Cardiac muscle cell (in vitro differentiated cells and primary cell): Measurements from ENCODE around the gene FABP7. TPM values are rescaled to one million over a fixed set of nuclear protein-coding genes. Genes with fewer than 3 reads are reported as not detected.

Source experiments
- DNase-seq, 2 donors: peaks; one replicate each; pipeline versions ENCODE4 v3.0.0 to v3.0.0-alpha.2; 2010 to 2017; ENCODE audit warnings: low read depth in 1 of 2, low spot score in 1 of 2
- H3K27ac ChIP-seq: fragments of 200-600 bp; sonication (generic); 2 replicates; pipeline ENCODE4 v1.5.1; 2016
- H3K27me3 ChIP-seq: fragments of 200-600 bp; sonication (generic); 2 replicates; pipeline ENCODE4 v1.6.0; 2016; ENCODE audit warnings: control low read depth
- H3K36me3 ChIP-seq: fragments of 200-600 bp; sonication (generic); 2 replicates; pipeline ENCODE4 v1.5.1; 2016; ENCODE audit warnings: control low read depth
- H3K4me1 ChIP-seq: fragments of 200-600 bp; sonication (generic); 2 replicates; pipeline ENCODE4 v1.8.1; 2017; ENCODE audit warnings: low read depth, mild to moderate bottlenecking, mixed run types
- H3K4me3 ChIP-seq: fragments of 200-600 bp; sonication (generic); 2 replicates; pipeline ENCODE4 v1.5.1; 2016; ENCODE audit warnings: mild to moderate bottlenecking
- H3K9me3 ChIP-seq: fragments of 200-600 bp; sonication (generic); 2 replicates; pipeline ENCODE4 v1.5.1; 2017; ENCODE audit warnings: low read depth, mild to moderate bottlenecking, control low read depth
- CTCF ChIP-seq: IDR thresholded peaks from 2 replicates; pipeline ENCODE4 v1.5.1; 2012; ENCODE audit warnings: low read depth, mild to moderate bottlenecking, low read length
- polyA plus RNA-seq: library from polyadenylated mRNA; unstranded; fragments of >200 nt; fragmentation: Nextera tagmentation; extraction: Ambion mirVana; gene quantifications from 2 replicates; pipeline ENCODE4 v1.2.1, GENCODE V29; 2016
- total RNA-seq: library from RNA; depleted of rRNA; stranded (reverse); fragments of >200 nt; gene quantifications from 2 replicates; pipeline ENCODE4 v1.2.3, GENCODE V29; 2016

The FABP7 gene
- total and polyA plus RNA-seq, 2 experiments from 2014 or later: 2.2 to 6.4 TPM

GRCh38 chr6:122809691-122810090, 30.2 kb downstream of the FABP7 start:
- Histone ChIP-seq H3K36me3 (peaks cover 3% of the 10 kb centered on the region), H3K27me3 (no peaks in the 10 kb centered on the region), H3K27ac (no peak overlapping the region), H3K9me3 (no peaks in the 10 kb centered on the region), H3K4me1 (no peaks in the 10 kb centered on the region), H3K4me3 (no peak overlapping the region)
- no peak for DNase-seq
- no peak for TF ChIP-seq CTCF

GRCh38 chr6:122810189-122810588, 30.7 kb downstream of the FABP7 start:
- Histone ChIP-seq H3K4me3 (no peak overlapping the region), H3K36me3 (peaks cover 3% of the 10 kb centered on the region), H3K27ac (no peak overlapping the region), H3K27me3 (no peaks in the 10 kb centered on the region), H3K9me3 (no peaks in the 10 kb centered on the region), H3K4me1 (no peaks in the 10 kb centered on the region)
- no peak for TF ChIP-seq CTCF
- no peak for DNase-seq

- no peak overlapping the region for H3K4me3 ChIP-seq
- H3K27me3 ChIP-seq: no peaks in the 10 kb centered on the region
Measured at GRCh38 chr6:122817358-122817757, 37.8 kb downstream of the FABP7 start.

GRCh38 chr6:122817766-122818165, 38.2 kb downstream of the FABP7 start:
- Histone ChIP-seq H3K4me3 (no peak overlapping the region), H3K9me3 (no peaks in the 10 kb centered on the region), H3K4me1 (no peaks in the 10 kb centered on the region), H3K27ac (no peak overlapping the region), H3K36me3 (no peaks in the 10 kb centered on the region), H3K27me3 (no peaks in the 10 kb centered on the region)
- no peak for DNase-seq
- TF ChIP-seq CTCF: no peak

More at GRCh38 chr6:122817358-122817757, 37.8 kb downstream of the FABP7 start:
- Histone ChIP-seq H3K4me1 (no peaks in the 10 kb centered on the region), H3K36me3 (no peaks in the 10 kb centered on the region), H3K27ac (no peak overlapping the region), H3K9me3 (no peaks in the 10 kb centered on the region)
- DNase-seq: no peak
- no peak for TF ChIP-seq CTCF

GRCh38 chr6:122818866-122819265, 39.4 kb downstream of the FABP7 start:
- Histone ChIP-seq H3K27ac (no peak overlapping the region), H3K4me3 (no peak overlapping the region), H3K27me3 (no peaks in the 10 kb centered on the region), H3K4me1 (no peaks in the 10 kb centered on the region), H3K36me3 (no peaks in the 10 kb centered on the region), H3K9me3 (no peaks in the 10 kb centered on the region)
- no peak for DNase-seq
- TF ChIP-seq CTCF: no peak

GRCh38 chr6:122821095-122821494, 41.6 kb downstream of the FABP7 start:
- no peak overlapping the region for H3K4me3 ChIP-seq
- no peaks in the 10 kb centered on the region for H3K9me3 ChIP-seq
- no peaks in the 10 kb centered on the region for H3K36me3 ChIP-seq
- TF ChIP-seq CTCF: no peak
- no peak for DNase-seq
- no peak overlapping the region for H3K27ac ChIP-seq
- no peaks in the 10 kb centered on the region for H3K4me1 ChIP-seq
- H3K27me3 ChIP-seq: no peaks in the 10 kb centered on the region
